ENCODE results near the gene RO60. TPM values are rescaled to one million over a fixed set of nuclear protein-coding genes. Genes with fewer than 3 reads are reported as not detected.

RO60 gene
- 48.9 and 50.9 TPM in 2 replicates for total RNA-seq

DNA sequence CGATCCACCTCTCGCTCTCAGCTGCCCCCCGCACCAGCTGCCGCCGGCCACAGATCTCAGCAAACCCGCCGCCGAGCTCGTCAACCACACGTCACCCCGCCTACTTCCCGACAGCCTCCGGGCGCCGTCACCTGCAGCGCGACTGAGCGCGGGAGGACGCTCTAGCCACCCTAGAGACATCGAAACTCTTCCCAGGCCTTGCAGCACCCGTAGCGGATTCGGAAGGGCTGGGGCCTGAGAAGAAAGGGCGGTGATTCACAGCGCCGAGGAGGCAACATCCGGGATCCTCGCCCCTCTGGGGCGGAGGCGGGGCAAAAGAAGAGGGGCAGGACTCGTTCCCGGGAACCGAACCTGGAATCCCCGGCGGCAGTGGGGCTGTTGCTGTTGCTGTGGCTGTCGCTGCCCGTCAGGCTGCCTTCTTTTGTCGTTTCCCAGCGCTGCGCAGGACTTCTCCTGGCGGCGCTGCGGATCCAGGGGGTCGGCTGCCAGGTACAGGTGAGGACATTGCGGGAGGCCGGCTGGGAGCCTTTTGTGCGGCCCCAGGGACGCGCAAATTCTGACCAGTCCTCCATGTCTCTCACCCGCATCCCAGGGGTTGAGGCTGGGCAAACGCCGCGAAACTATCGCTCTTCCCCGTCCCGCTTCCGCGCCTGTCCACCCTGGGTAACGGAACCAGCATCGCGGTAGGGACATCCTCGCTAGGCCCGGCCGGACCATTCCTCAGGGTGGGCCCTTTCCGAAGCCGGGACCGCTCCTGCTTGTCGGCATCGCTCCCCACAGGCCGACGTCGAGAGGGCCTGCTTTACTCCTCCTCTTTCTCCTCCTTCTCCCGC lies at the start of gene RO60, which contains the start of gene UCHL5:
RO60 (plus strand) TSS at position 331 of the 833 bp plus-strand sequence. CDS start 9,443 bp downstream, outside the sequence.
UCHL5 (minus strand) TSS at position 79 of the 833 bp plus-strand sequence. CDS start 100 bp downstream, outside the sequence.

DNA sequence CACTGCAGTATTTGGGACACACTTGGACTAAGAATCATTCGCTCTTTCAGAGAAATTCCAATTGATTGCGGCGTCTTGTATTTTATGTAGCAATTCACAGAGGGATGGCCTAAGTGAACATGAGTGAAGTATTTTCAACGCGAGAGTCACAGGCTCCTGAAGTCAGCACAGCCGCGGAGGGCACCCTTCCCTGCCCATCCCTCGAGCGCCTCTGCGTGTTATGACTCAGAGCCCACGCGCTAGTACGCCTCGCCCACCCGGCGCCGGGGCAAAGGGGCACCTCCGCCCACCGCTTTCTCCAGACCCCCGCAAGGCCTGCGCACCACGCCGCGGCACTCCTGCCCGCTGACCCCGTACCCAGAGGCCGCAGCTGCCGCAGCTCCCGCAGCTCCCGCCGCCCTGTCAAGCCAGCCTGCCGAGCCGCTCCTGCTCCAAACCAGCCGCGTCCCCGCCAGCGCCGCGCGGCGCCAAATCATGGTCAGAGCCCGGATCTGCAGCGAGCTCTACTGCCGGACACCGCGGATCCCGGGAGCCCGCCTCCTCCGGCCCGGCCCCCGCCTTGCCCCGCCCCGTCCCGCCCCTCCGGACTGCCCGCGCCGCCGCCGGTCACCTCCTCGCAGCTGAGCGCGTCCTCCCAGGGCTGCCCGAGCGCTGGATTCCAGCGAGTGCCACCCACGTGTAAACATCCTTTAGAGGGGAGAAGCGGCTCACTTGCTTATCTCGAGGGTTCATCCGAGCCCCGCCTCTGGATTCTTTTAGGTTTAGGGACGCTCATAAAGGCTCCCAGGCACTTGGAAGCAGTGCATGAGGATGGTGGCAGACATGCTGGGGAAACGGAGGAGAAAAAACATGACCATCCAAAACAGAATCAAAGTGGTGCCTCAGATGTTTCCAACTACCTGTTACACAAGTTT lies 45.8 kb downstream of the RO60 start, which contains the start of gene GLRX2:
GLRX2 (minus strand) TSS at position 508 of the 914 bp plus-strand sequence; CDS start at position 476, 32 bp downstream.

Other genes with a start within 250 kb of the RO60 start
- 19.6 and 24.0 TPM in 2 replicates for gene UCHL5, start 252 bp upstream of the RO60 start, total RNA-seq
- 13.1 and 13.3 TPM in 2 replicates for gene GLRX2, start 45.8 kb downstream of the RO60 start, total RNA-seq
- gene CDC73, start 62.4 kb downstream of the RO60 start, total RNA-seq, result 11.4 and 11.6 TPM in 2 replicates
- 0.59 and 1.2 TPM in 2 replicates for gene B3GALT2, start 127.0 kb downstream of the RO60 start, total RNA-seq